Activated CD4-positive, CD25-positive, alpha-beta regulatory T cell treated with anti-CD3 and anti-CD28 coated beads, Interleukin-2, amount 50 U/mL, for 72 hours (primary cell): ENCODE data around the gene TBC1D10A.

Experiments used
- DNase-seq: peaks from one replicate; pipeline ENCODE4 v3.0.0; 2021

TBC1D10A gene

DNA sequence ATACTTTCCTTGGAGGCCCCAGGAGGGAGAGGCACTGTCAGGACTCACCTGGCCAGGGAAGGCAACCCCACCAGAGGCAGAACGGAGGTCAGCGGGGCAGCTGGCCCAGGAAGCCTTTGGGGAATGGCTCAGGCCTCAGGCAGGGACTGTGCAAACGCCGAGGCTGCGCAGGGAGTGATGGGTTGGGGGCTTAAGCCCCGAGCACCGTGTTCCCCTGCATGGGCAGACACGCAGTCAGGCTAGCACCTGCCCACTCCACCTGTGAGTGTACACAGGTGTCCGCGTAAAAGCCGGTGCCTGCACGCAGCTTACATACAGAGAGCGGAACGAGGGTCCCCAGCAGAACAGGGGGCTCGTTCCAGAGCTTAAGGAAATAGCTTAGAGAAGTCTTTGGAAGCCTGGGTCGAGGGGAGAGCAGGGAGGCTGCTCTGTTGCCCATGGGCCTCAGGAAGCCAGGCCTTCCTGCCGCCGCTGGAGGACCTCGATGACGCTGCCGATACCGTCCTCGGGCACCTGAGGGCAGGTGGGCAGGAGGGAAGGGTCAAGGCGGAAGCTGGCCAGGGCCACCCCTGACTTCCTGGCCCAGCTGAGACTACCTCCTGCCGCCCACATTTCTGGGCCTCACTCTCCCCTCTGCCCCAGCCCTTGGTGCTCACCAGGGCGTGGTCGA is 41.4 kb downstream of the TBC1D10A start:
- no peak for DNase-seq

DNA sequence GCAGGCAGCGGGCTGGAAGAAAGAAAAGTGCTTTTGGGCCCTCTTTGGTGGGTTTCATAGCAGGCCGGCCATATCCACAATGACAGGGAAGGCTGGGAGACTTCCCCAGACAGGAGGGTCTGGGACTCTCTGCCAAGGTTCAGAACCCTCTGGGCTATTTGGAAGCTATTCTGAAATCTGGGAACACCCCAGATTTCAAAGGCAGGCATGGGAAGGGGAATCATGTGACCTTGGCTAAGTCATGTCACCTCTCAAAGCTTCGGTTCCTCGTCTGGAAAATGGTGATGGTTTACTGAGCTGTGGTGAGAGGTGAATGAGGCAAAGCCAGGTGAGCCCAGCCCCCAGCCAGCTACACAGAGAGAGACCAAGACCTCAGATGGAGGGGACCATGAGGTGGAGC is 42.1 kb downstream of the TBC1D10A start:
- no peak for DNase-seq

DNA sequence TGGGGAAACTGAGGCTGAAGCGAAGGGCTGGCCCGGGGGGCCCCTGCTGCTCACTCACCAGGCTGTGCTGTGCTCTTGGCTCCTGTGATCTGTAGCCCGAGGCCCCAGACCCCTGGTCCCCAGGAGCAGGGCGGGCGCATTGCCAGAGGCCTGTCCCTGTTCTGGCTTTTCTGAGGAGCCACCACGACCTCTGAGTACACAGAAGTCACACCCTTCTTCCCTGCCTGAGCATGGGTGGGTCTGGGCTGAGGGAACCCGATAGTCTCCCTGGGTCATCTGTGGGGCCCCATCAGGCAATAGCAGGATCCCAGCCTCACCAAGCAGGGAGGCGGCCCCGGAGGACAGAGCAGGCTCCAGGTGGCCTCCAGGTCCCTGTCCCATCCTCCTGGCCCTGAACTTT is 42.6 kb downstream of the TBC1D10A start:
- DNase-seq = no peak

DNA sequence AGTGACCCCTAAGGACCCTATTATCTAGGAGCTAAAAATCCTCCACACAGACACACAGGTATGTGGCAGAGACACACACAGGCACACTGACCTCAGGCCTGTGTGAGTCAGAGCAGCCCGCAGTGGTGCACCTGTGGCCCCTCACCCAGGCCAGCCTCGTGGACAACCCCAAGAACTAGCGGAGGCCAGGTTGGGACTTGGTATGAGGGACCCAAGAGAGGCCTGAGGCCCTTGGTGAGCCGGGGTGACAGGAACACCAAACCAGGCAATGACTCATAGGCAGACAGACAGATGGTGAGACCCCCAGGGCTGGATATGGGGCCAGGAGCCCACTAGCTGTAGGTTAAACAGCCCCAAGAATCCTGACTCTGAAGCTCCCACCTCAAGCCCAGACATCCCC is 43.4 kb downstream of the TBC1D10A start:
- DNase-seq = no peak

DNA sequence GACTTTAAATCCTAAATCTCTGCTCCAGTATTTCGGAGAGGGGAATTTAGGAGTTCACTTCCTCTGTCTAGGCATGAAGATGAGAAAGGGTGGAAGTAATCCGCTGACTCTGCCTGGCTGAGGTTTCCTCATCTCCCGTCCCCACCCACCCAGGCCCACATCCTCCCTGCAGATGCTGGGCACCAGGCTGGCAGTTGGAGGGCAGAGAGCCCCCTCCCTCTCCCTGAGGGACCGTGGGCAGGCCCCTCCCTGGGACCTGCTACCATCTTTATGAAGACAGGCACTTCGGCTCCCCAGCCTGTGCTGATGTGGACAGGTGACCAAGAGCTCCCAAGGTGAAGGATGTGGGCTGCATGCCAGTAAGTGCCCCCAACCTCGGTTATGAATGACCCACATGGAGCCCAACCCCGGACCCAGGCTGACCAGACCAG is 44.1 kb downstream of the TBC1D10A start:
- DNase-seq = no peak

DNA sequence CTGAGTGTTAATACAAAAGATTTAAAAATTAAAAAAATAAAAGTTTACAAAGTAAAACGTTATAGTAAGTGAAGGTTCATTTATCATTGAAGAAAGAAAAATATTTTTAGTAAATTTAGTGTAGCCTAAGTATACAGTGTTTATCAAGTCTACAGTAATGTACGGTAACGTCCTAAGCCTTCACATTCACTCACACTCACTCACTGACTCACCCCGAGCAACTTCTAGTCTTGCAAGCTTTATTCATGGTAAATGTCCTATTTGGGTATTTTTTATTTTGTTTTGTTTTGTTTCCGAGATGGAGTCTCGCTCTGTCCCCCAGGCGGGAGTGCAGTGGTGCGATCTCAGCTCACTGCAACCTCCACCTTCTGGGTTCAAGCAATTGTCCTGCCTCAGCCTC is 46.2 kb downstream of the TBC1D10A start:
- no peak for DNase-seq

DNA sequence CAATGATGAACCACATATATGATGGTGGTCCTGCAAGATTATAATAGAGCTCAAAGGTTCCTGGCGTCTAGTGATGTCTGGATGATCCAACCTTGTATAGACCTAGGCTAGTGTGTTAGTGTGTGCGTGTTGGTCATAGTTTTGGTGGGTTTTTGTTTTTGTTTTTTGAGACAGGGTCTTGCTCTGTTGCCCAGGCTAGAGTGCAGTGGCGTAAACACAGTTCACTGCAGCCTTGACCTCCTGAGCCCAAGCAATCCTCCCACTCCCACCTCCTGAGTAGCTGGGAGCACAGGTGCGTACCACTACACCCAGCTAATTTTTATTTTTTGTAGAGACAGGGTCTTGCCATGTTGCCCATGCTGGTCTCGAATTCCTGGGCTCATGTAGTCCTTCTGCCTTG is 46.8 kb downstream of the TBC1D10A start:
- DNase-seq = no peak

DNA sequence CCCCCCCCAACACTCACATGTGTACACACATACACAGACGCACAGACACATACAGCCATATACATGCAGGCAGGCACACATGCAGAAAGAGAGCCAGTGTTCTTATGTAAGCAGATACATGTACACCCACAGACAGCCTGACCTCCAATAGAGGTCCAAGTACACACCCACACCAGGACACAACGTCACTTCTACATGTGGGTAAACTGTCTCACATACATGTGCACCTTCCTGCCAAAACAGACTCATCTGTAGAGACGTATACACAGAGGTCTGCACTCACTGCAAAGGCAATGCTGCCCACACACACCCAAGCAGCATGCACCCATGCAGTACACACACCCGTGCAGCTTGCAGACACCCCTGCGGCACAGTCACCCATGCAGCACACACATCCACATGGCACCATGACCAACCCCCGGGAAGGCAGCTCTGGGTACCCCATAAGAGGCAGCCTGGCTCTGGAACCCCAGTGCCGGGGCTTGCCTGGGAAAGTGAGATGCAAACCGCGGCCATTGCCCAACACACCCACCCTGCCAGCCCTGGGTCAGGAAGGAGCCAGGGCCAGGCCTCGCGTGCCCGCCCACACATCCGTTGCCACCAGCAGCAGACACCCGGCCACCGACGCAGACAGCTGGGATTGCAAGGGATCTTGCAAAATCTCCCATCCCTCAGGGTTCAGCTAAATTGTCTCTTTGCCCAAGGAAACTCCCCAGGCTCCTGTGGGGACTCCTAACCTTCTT is 47.5 kb downstream of the TBC1D10A start:
- no peak for DNase-seq

DNA sequence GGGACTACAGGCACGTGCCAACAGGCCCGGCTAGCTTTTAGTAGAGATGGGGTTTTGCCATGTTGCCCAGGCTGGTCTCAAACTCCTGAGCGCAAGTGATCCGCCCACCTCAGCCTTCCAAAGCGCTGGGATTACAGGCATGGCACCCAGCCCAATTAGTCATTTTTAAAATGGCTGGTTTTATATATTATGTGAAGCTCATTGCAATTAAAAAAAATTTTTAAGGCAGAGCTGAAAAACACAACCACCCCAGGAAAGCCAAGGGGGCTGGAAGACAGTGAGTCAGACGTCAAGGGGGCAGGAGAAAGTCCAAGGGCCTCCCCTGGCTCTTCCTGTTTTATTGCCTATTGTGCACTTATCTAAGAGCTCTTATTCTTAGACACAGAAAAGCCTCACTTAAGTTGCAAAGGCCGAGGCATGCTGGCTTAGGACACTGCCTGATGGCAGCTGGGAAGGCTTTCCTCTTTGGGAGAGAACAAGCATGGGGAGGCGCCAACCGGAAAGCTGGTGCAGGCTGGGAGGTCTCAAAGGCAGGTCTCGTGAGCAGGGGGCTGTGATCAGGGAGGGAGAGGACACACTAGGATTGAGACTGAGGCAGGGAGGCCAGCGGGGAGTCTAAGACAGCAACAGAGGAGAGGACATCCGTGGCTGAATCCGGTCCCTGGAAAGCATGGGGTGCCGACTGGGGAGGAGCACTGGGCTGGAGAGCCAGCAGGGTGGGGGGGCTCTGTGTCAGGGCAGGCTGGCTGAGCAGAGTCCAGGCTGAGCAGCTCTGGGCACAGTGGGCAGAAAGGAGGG is 49.0 kb downstream of the TBC1D10A start:
- DNase-seq = no peak

DNA sequence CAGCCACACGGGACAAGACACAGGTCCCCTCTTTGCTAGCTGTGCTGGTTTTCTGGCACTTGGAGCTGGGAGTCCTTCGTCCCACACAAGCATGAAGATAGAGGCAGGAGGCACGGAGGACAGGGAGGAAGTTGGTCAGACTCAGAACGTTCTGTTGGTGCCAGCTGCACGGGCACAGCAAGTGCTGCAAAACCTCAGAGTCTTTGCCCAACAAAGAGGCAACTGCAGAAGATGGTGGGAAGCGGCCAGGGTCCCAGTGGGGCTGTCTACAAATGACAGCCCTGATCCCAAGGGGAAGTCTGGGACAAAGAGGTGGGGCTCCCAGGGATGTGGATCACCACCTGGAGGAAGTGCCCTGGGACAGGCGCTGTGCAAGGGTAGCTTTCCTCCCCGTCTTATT is 50.7 kb downstream of the TBC1D10A start:
- DNase-seq = no peak

DNA sequence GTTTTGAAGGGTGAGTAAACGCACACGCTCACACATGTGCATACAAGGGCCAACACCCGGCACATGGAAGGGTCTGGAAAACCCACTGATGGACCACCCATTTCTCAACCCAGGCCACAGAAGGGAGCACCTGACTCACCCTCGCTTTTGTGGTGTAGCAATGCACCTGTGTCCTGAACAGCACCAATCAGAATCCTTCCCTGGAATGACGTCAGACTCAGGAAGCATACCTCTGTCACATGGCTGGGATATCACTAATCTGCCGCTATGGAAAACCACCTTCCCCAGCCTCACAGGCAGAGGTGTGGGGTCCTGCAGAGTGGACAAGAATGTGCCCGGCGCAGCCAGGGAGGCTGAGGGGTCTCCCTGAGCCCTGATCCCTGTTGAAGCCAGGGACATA is 51.1 kb downstream of the TBC1D10A start:
- no peak for DNase-seq

DNA sequence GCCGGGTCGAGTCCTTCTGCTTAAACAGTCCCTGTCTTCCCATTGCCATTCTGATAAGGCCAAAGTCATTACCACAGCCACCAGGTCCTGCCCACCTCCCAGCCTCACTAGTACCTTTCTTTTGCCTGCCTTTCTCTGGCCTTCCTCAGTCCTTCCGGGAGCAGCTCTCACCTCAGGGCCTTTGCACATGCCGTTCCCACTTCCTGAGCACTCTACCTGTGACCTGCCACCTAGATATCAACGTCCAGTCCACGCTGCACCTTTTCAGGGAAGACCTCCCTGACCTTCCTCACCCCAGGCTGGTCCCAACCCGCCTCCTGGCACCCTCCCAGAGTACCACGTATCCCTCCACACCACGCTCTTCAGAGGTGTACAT is 52.3 kb downstream of the TBC1D10A start:
- no peak for DNase-seq

DNA sequence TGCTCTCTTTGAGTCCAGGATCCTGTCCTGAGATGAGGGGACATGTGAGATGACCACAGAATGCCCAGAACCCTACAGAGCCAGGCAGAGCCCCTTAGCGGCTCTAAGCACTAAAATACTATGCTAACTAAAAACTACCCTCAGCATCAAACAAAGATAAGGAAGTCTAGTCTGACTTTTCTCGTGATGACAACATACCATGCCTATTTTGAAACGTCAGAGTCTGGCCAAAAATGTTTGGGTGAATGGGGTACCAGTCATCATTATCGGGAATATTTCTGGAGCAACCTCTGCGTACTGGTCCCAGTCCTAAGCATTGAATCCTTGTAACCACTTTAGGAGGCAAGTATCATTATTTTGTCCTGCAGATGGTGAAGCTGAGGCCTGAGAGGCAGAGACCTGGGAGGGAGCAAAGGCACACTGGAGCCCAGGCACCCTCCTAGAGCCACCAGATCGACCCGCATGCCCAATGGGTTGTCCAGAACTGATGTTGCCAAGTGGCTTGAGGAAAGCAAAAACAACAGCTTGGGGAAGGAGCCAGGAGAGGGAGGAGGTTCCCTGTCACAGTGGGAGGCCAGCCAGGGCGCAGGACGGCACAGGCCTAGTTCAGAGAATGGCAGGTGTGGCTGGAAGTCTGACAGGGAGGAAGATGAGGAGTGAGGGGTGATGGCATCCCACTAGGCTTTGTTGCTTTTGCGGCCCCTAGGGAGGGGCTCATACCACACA is 52.9 kb downstream of the TBC1D10A start:
- no peak for DNase-seq

DNA sequence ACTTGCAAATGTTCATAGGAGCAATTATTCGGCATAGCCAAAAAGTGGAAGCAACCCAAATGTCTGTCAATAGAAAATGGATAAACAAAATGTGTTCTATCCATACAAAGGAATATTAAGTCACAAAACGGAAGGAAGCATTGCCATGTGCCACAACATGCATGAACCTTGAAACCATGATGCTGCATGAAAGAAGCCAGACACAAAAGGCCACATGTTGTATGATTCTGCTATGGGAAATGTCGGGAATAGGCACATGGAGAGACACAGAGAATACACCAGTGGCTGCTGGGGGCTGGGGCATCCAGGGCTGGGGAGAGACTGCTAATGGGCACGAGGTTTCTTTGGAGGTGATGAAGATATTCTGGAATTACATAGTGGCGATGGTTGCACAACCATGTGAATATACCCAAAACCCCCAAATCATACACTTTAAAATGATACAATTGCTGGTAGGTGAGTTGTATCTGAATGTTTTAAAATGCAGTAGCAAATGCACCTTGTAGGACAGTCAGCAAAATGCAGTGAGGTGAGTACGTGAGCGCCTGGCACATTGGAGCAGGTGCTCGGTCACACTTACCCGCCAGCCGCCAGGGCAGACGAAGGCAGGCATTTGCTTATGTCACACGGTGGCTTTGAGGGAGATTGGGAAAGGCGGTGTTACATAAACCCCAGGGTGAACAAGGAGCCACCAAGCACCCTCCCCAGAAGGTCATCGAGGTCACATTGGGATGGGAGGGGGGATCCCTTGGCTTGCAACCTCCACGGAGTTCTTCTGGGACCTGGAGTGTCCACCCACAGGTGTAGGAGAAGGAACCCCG is 53.8 kb downstream of the TBC1D10A start:
- DNase-seq = no peak

DNA sequence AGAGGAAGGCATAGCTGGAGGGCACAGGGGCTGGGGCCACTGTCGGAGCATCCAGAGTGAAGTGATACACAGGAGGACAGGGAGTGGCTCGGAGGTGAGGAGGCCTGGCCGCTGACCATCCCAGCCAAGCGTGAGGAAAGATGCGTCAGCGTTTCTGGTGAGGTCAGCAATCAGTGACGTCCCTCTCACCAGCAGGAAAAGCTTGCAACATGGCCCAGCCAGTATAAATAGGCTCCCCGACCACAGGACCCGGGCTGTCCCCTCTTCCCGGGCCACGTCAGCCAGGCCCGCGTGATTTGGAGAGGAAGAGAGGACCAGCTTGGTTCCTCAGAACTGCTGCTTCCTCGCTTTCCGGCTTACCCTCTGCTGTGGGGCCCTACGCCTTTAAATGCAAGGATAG is 55.9 kb downstream of the TBC1D10A start:
- no peak for DNase-seq

DNA sequence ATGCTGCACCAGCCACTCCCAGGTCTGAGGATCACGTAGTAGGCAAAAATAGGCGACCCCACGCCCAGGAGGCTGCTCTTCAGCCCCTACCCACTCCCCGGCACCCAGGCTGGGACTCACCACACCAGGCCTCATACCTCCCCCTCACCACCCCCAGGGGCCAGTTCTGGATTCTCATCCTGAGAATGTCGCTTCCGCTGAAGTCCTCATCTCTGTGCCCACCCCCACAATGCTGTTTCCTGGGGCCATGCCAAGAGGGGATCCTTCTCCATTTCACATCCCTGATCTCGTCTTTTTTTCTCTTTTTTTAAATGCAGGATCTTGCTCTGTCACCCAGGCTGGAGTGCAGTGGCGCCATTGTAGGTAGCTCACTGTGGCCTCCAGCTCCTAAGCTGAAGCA is 58.4 kb downstream of the TBC1D10A start:
- no peak for DNase-seq

DNA sequence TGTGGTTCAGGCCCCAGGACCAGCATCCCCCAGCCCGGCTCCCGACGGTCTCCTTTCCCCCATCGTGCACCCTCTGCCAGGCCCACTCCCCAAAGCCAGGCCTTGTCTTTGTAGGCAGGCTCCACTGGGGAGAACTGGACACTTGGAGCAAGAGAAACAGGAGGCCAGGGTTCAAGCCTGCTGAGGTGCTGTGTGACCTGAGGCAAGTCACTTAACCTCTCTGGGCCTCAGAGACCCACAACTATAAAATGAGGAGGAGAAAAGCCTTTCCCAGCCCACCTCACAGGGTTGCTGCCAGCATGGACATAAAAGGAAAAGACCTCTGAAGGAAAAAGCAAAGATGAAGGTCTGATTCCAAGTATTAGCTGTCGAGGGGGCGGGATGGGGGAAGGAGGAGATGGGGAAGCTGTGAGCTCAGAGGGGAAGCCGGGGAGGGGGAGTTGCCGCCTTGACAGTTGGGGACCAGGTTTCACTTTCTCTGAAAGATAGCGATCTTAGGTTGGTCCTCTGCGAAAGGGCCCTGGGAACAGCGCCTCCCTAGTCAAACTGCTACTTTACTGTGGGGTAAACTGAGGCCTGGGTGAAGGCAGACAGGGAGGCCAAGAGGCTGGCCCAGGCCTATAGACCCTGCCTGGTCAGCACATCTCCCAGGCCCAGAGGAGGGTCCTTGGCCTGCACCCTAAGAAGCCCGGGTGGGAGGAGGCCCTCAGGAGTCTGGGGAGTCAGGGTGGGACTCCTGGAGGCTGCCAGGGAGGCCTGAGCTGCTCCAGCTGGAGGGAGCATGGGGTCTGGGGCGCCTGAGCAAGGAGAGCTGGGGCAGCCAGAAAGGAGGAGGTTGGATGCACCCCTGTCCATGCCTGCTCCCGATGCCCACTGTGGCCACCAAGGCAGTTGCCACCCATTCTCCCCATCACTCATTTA is 59.1 kb downstream of the TBC1D10A start:
- no peak for DNase-seq

DNA sequence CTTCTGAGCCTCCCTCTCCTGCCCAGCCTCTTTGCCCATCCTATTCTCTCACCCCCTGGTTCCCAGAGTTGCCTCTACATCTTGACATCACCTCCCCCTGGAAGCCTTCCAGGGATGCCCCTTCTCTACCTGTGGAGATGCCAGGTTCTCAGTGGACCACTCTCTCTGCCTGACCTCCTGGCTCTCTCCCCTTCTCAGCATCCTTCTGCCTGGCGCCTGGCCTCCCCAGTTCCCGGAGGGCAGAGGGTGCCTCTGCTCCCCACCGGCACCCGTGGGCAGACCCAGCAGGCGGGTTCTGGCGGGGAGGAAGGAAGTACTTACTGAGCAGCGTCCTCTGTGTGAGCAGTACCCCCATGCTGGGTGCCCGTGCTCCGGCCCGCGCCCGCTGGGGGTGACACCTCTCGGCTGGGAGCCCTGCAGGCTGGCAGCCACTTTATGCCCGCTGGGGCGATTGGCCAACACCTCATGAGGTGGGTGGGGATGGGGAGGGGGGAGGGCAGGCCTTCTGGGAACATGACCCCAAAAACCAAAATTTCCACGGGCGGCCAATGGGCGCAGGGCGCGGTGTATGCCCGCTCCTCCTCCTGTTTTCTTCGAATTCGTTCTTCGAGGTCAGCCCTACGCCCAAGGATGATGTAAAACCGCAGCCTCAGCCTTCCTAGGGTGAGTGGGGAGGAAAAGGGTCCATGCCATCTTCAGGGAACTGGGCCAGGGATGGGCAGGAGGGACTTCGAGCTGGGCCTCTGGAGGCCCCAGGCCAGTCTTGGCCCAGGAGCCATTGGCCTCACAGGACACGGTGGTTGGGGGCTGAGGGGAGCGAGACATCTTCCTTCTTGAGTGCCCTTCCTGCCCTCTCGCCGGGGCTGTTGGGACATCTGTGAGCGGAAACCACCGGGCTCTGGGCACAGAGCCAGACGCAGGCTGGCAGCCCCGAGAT is 60.0 kb downstream of the TBC1D10A start, which contains the start of gene OSM:
Gene OSM (minus strand): TSS at position 407 of the 937 bp plus-strand sequence. CDS start 52 bp downstream, at position 355.
- peak; percentile 68 for DNase-seq

DNA sequence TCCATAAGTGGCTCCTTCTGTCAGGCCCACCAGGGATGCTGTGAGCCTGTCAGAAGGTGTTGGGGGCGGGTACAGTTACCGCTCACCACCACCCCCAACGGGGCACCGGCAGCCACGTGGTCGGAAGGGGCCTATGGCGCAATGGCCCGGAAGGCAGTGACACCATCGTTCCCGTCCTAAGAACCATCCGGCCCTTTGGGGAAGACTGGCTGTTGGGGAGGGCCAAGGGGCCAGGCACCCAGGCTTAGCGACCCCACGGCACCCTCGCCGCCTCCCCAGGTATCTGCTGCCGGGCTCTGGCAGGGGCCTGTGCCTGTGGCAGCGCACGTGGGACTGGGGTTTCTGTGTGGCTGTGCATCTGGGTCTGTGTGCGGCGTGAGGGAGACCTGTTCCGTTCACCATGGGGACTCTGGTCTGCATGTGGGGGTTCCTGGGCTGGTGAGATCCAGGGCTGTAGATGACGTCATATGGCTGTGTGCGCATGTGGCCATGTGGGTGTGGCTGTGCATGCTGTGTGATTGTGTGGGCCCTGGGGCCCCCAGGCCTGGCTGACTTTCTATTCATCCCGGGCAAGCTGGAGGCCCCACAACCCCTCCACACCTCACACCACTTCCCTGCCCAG is 60.8 kb downstream of the TBC1D10A start:
- peak; percentile 79 for DNase-seq
